Measurements from ENCODE around the gene FGD4.

FGD4 gene

GRCh38 chr12:32402946-32403345 lies 3.6 kb downstream of the FGD4 start:
- no peak for DNase-seq (ENCODE audit: low spot score)
- no peak for TF ChIP-seq CTCF (IDR thresholded peaks at IDR 0.05; ENCODE audit: extremely low read depth, missing control alignments)

- no peak for DNase-seq (ENCODE audit: low spot score)
- TF ChIP-seq CTCF (IDR thresholded peaks at IDR 0.05; ENCODE audit: extremely low read depth, missing control alignments), result no peak
Observed at GRCh38 chr12:32407795-32408194, 8.4 kb downstream of the FGD4 start.

GRCh38 chr12:32413412-32413811 lies 14.1 kb downstream of the FGD4 start:
- TF ChIP-seq CTCF (IDR thresholded peaks at IDR 0.05; ENCODE audit: extremely low read depth, missing control alignments), result no peak
- no peak for DNase-seq (ENCODE audit: low spot score)

GRCh38 chr12:32418221-32418620 lies 18.9 kb downstream of the FGD4 start:
- TF ChIP-seq CTCF (IDR thresholded peaks at IDR 0.05; ENCODE audit: extremely low read depth, missing control alignments), result no peak

GRCh38 chr12:32418903-32419519 lies 19.7 kb downstream of the FGD4 start:
- no peak for DNase-seq (ENCODE audit: low spot score)
- no peak for TF ChIP-seq CTCF (IDR thresholded peaks at IDR 0.05; ENCODE audit: extremely low read depth, missing control alignments)

More at GRCh38 chr12:32418221-32418620, 18.9 kb downstream of the FGD4 start:
- DNase-seq (ENCODE audit: low spot score), result no peak

GRCh38 chr12:32419520-32419960 lies 20.2 kb downstream of the FGD4 start:
- no peak for TF ChIP-seq CTCF (IDR thresholded peaks at IDR 0.05; ENCODE audit: extremely low read depth, missing control alignments)
- DNase-seq (ENCODE audit: low spot score), result no peak

GRCh38 chr12:32420356-32420755 lies 21.0 kb downstream of the FGD4 start:
- TF ChIP-seq CTCF (IDR thresholded peaks at IDR 0.05; ENCODE audit: extremely low read depth, missing control alignments), result no peak
- no peak for DNase-seq (ENCODE audit: low spot score)

Data from GM20000 (cell line).